Astrocyte (in vitro differentiated cells and primary cell): Measurements from ENCODE around the gene ZNF701.
"Not testable (repeated sequence)": the region's sequence is repeated elsewhere in the genome, so short reads cannot be mapped to it uniquely, and the experiment has no call there.

Experiments
- CTCF ChIP-seq: IDR thresholded peaks from 2 replicates; pipeline ENCODE4 v1.5.1; 2011; ENCODE audit warnings: low read depth, mild to moderate bottlenecking, inconsistent platforms, low read length, moderate library complexity; ENCODE audit not compliant: insufficient read depth
- EZH2 ChIP-seq: IDR thresholded peaks from 2 replicates; pipeline ENCODE4 v1.6.1; 2012; ENCODE audit warnings: mild to moderate bottlenecking, low read length, inconsistent platforms; ENCODE audit not compliant: insufficient read depth

GRCh38 chr19:52558732-52559445, 11.2 kb upstream of the ZNF701 start:
- not testable (repeated sequence) for TF ChIP-seq CTCF, EZH2
